LNCaP clone FGC (cell line): ENCODE results near the gene RANBP10.

ENCODE experiments used
- DNase-seq: peaks from one replicate; pipeline ENCODE4 v3.0.0-alpha.2; 2011; ENCODE audit warnings: low read depth
- H3K4me3 ChIP-seq: 2 replicates; pipeline ENCODE4 v1.5.1; 2011; ENCODE audit warnings: mild to moderate bottlenecking, low read depth, low read length, control low read depth
- TF ChIP-seq, protein P1 (sequence below): IDR thresholded peaks from 2 replicates; pipeline ENCODE4 v1.5.1; 2012; ENCODE audit warnings: mild to moderate bottlenecking; ENCODE audit not compliant: control insufficient read depth, insufficient read depth; ENCODE audit errors: extremely low read depth

Gene RANBP10

DNA sequence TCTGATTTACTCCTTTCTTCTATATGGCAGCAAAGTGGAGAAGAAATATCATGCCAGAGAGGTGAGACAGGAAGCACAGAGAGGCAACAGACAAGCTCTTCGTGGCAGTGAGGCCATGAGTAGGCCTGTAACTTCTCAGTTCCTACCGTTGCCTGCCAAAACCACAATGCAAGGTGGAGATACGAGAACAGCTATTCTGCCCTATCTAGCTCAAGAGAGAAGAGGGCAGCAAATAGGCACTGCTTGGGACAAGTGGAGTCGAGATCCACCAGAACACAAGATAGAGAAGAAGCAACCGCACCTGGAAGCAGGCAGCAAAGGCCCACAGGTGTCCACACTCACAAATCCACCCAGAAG is 24.8 kb downstream of the RANBP10 start:
- no peak overlapping the region for H3K4me3 ChIP-seq
- no peak for DNase-seq
- TF ChIP-seq, protein P1, sequence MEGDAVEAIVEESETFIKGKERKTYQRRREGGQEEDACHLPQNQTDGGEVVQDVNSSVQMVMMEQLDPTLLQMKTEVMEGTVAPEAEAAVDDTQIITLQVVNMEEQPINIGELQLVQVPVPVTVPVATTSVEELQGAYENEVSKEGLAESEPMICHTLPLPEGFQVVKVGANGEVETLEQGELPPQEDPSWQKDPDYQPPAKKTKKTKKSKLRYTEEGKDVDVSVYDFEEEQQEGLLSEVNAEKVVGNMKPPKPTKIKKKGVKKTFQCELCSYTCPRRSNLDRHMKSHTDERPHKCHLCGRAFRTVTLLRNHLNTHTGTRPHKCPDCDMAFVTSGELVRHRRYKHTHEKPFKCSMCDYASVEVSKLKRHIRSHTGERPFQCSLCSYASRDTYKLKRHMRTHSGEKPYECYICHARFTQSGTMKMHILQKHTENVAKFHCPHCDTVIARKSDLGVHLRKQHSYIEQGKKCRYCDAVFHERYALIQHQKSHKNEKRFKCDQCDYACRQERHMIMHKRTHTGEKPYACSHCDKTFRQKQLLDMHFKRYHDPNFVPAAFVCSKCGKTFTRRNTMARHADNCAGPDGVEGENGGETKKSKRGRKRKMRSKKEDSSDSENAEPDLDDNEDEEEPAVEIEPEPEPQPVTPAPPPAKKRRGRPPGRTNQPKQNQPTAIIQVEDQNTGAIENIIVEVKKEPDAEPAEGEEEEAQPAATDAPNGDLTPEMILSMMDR: no peak

DNA sequence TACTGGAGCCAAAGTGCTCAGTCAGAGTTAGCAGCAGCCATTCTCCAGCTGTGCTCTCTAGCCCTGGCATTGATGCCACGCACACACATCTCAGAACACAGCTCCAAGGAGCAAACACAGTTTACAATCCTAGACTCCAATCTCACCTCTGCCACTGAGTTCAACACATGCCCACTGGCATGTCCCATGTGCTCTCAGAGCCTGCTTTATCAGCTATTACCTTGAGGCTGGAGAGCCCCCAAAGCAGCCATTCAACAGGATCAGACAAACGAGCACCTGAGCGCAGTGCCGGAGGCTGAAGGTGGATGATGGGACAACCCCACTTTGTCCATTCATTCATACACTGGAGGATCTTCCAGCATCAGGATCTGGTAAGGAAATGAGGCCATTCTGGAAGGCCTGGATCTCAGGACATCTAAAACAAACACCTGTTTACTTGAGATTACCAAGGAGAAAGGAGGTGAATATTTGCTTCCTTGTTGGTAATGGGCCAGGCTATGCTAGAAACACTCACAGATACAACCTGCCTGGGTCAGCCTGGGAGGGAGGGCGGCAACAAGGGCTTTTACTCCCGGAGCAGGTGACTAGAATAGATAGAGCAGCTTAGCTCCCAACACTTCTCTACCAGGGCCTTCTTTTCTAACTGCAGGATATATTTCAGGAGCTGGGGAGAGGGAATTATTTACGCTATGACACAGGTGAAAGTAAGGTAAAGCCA is 25.4 kb downstream of the RANBP10 start:
- no peak overlapping the region for H3K4me3 ChIP-seq
- peak; percentile 86 for DNase-seq
- TF ChIP-seq, protein P1: no peak

DNA sequence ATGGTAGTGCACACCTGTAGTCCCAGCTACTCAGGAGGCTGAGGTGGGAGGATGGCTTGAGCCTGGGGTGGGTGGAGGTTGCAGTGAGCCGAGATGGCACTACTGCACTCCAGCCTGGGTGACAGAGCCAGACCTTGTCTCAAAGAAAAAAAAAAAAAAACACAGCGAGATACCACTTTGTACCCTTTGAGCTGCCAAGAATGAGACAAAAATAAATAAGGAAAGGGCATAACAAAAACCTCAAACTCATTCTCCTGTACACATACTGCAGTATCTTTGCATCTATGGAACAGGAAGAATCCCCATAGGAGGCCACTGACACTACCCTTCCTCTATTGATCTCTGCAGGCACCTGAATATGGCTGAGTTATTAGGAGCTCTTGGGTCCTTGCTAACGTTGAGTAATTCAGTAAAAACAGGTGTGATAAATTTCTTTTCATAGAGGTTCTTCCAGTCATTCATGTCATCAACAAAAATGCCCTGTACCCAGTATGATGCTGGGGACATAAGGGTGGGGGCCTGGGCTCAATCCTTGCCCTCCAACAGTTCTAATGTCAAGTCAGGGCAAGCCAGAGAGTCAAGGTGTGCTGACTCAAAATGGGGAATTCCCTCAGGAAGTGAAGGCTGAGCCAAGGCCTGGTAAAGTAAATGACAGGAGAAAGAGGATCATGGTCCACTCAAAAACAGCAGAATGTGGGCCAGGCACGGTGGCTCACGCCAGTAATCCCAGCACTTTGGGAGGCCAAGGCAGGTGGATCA is 26.9 kb downstream of the RANBP10 start:
- DNase-seq: peak; percentile 79
- TF ChIP-seq, protein P1: no peak
- no peak overlapping the region for H3K4me3 ChIP-seq

DNA sequence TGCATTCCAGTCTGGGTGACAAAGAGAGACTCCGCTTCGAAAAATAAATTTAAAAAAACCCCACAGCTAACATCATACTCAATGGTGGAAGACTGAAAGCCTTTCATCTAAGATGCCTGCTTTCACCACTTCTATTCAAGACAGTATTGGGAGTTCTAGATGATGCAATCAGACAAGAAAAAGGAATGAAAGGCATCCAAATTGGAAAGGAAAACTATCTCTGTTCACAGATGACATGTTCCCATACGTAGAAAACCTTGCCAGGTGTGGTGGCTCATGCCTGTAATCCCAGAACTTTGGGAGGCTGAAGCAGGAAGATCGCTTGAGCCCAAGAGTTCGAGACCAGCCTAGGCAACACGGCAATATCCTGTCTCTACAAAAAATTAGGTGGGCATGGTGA is 31.1 kb downstream of the RANBP10 start:
- DNase-seq: no peak
- no peak overlapping the region for H3K4me3 ChIP-seq
- TF ChIP-seq, protein P1: no peak

DNA sequence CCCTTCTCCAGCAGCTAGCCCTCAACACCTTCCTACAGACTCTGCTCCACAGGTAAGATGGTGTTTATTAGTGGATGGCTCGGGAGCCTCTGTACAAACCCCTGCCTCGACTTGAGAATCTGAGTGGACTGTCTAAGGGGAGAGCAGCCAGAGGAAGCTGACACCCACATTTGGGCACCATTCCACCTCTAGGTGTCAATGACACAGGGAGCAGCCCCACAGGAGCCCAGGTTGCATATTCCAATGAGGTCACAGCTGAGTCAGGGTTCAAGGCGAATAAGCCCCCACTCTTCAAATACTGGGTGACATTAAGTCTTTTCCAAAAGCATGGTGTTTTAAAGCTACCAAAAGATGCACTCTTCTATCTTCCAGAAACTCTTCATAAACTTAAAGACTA is 31.9 kb downstream of the RANBP10 start:
- TF ChIP-seq, protein P1: no peak
- no peak for DNase-seq
- no peak overlapping the region for H3K4me3 ChIP-seq

DNA sequence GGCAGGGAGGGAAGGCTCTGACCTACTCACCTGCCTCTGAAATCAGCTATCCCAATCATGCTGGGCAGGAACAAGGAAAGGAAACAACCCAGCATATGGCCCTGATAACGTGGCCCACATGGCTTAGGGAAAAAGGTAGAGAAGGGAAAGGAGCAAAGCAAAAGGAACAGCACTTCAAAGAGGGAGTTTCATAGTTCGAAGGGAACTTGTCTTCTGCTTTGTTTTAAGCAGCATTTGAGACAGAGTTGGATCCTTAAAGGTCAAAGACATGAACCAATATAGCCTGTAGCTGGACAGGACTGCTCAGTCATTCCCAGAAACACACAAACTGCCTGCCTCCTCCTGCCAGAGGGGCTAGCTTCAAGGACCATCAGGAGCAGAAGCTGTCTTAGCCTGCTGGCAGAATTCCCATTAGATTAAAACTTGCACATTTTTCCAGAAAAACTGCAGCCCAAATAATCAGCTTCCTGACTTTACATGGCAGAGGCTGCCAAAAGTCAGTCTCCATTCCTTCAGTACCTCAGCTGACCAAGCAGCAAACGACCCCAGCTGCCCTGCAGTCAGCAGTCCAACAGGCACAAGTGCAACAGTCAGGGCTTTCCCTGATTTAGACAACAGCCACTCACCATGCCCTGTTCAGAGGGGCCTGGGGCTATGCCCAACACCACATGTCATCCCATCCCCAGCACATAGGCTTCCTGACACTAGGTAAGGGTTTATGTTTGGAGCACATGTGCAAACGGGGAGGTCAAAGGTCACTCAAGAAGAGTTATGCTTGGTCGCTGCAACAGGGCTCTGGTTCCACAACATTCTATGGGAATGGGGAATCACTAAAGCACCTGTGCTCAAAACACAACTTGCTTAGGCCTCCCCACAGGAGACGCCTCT is 32.5 kb downstream of the RANBP10 start:
- H3K4me3 ChIP-seq: no peak overlapping the region
- TF ChIP-seq, protein P1: no peak
- no peak for DNase-seq
